Activated CD4-positive, CD25-positive, alpha-beta regulatory T cell treated with anti-CD3 and anti-CD28 coated beads, Interleukin-2, amount 50 U/mL, for 16 hours (primary cell): ENCODE results near the gene DAPK1.
"Not testable (repeated sequence)": the region's sequence is repeated elsewhere in the genome, so short reads cannot be mapped to it uniquely, and the experiment has no call there.

ENCODE experiments used
- DNase-seq: peaks from one replicate; pipeline ENCODE4 v3.0.0-alpha.2; 2020; ENCODE audit warnings: low read depth, low spot score

Gene DAPK1

GRCh38 chr9:87543251-87543650 is 45.6 kb downstream of the DAPK1 start:
- no peak for DNase-seq

GRCh38 chr9:87545858-87546257 is 48.2 kb downstream of the DAPK1 start:
- DNase-seq = no peak

GRCh38 chr9:87546704-87547103 is 49.0 kb downstream of the DAPK1 start:
- DNase-seq = no peak

- no peak for DNase-seq
Measured at GRCh38 chr9:87547671-87548081, 50.0 kb downstream of the DAPK1 start.

- no peak for DNase-seq
Measured at GRCh38 chr9:87548159-87548558, 50.5 kb downstream of the DAPK1 start.

- DNase-seq = not testable (repeated sequence)
Measured at GRCh38 chr9:87549088-87549487, 51.4 kb downstream of the DAPK1 start.

- DNase-seq = no peak
Measured at GRCh38 chr9:87549791-87550190, 52.1 kb downstream of the DAPK1 start.

GRCh38 chr9:87550253-87550954 is 52.7 kb downstream of the DAPK1 start:
- DNase-seq = no peak

- no peak for DNase-seq
Measured at GRCh38 chr9:87551772-87552217, 54.1 kb downstream of the DAPK1 start.

GRCh38 chr9:87554171-87554910 is 56.7 kb downstream of the DAPK1 start:
- DNase-seq = no peak

GRCh38 chr9:87554976-87555375 is 57.3 kb downstream of the DAPK1 start:
- no peak for DNase-seq

- no peak for DNase-seq
Measured at GRCh38 chr9:87556039-87556438, 58.4 kb downstream of the DAPK1 start.

- no peak for DNase-seq
Measured at GRCh38 chr9:87556821-87557220, 59.2 kb downstream of the DAPK1 start.

- DNase-seq = no peak
Measured at GRCh38 chr9:87557996-87558395, 60.3 kb downstream of the DAPK1 start.

- DNase-seq = no peak
Measured at GRCh38 chr9:87558606-87559190, 61.0 kb downstream of the DAPK1 start.

GRCh38 chr9:87562062-87562461 is 64.4 kb downstream of the DAPK1 start:
- DNase-seq = no peak

GRCh38 chr9:87562530-87563170 is 65.0 kb downstream of the DAPK1 start:
- no peak for DNase-seq

- no peak for DNase-seq
Measured at GRCh38 chr9:87564111-87564510, 66.4 kb downstream of the DAPK1 start.

- DNase-seq = no peak
Measured at GRCh38 chr9:87564791-87565241, 67.1 kb downstream of the DAPK1 start.

- DNase-seq = no peak
Measured at GRCh38 chr9:87567001-87567400, 69.3 kb downstream of the DAPK1 start.

GRCh38 chr9:87567571-87567970 is 69.9 kb downstream of the DAPK1 start:
- DNase-seq = no peak

GRCh38 chr9:87567983-87568382 is 70.3 kb downstream of the DAPK1 start:
- DNase-seq = no peak
